Endothelial cell of umbilical vein (primary cell): ENCODE data around the gene SYT2. TPM values are rescaled to one million over a fixed set of nuclear protein-coding genes. Genes with fewer than 3 reads are reported as not detected.
A peak's percentile ranks its signal among the peaks of the same experiment; 100 is the strongest.
"Not testable (repeated sequence)": the region's sequence is repeated elsewhere in the genome, so short reads cannot be mapped to it uniquely, and the experiment has no call there.

Experiments
- BruUV-seq: library from RNA; stranded (reverse); fragments of 400-500 nt; replicated peaks from 2 replicates; lab custom pipeline; 2021; lab: Mats Ljungman, UMichigan
- CTCF ChIA-PET: fragments of 300-600, 350-600 bp; sonication (Branson Sonifier 250); formaldehyde crosslinking; loops from one replicate; lab custom pipeline; 2021; ENCODE audit warnings: antibody characterized with exemption, inconsistent platforms; lab: Charles Lee
- POLR2A ChIA-PET: fragments of 300-600, 350-600 bp; sonication (Branson Sonifier 250); formaldehyde crosslinking; loops from one replicate; lab custom pipeline; 2021; ENCODE audit warnings: antibody characterized with exemption, inconsistent platforms; lab: Charles Lee
- DNase-seq: peaks from one replicate; pipeline ENCODE4 v3.0.0-alpha.2; 2011; ENCODE audit warnings: low read depth, low spot score
- FAIRE-seq: peaks from 2 replicates; lab custom pipeline; 2011; peaks lifted over from hg19 to GRCh38; lab: Jason Lieb, UNC
- H2AFZ ChIP-seq: 2 replicates; pipeline ENCODE4 v1.6.0; 2012; ENCODE audit warnings: low read depth, low read length, control low read depth, inconsistent platforms
- H3K27ac ChIP-seq: 2 replicates; pipeline ENCODE4 v1.5.1; 2011; ENCODE audit warnings: low read depth, mild to moderate bottlenecking, control low read depth, low read length, moderate library complexity; ENCODE audit not compliant: insufficient read depth
- H3K27me3 ChIP-seq, 2 experiments: 2 replicates each; pipeline versions ENCODE4 v1.6.0 to v1.6.1; 2011; ENCODE audit warnings: low read length in 2 of 2, mixed read lengths in 1 of 2; ENCODE audit not compliant: control insufficient read depth in 2 of 2, insufficient read depth in 2 of 2
- H3K36me3 ChIP-seq, 2 experiments: 2 replicates in 1 of 2; 3 replicates in 1 of 2; pipeline ENCODE4 v1.5.1; 2011; ENCODE audit warnings: low read length in 2 of 2, mild to moderate bottlenecking in 1 of 2, moderate library complexity in 1 of 2; ENCODE audit not compliant: control insufficient read depth in 2 of 2, insufficient read depth in 2 of 2; ENCODE audit errors: extremely low read depth in 1 of 2
- H3K4me1 ChIP-seq: 3 replicates; pipeline ENCODE4 v1.5.1; 2011; ENCODE audit warnings: mild to moderate bottlenecking, low read length; ENCODE audit not compliant: control insufficient read depth, insufficient read depth; ENCODE audit errors: extremely low read depth
- H3K4me2 ChIP-seq: 2 replicates; pipeline ENCODE4 v1.6.1; 2011; ENCODE audit warnings: low read length, control low read depth, mixed read lengths; ENCODE audit not compliant: insufficient read depth
- H3K4me3 ChIP-seq, 3 experiments: fragments of 200-600 bp in 1 of 3; sonication (generic), shearing (Covaris generic) in 1 of 3; replicated peaks in 1 of 3; 2 replicates each; pipeline ENCODE4 v1.5.1; 2011 to 2016; ENCODE audit warnings: control low read depth in 3 of 3, low read length in 3 of 3, mild to moderate bottlenecking in 2 of 3, inconsistent platforms in 1 of 3, low read depth in 1 of 3, moderate library complexity in 1 of 3; ENCODE audit not compliant: insufficient read depth in 1 of 3
- H3K79me2 ChIP-seq: 2 replicates; pipeline ENCODE4 v1.6.0; 2012; ENCODE audit warnings: low read length, inconsistent platforms; ENCODE audit not compliant: control insufficient read depth, insufficient read depth
- H3K9ac ChIP-seq: replicated peaks from 2 replicates; pipeline ENCODE3; 2011; ENCODE audit warnings: low read length, control low read depth; ENCODE audit not compliant: insufficient read depth; ENCODE audit errors: extremely low read depth
- H3K9me1 ChIP-seq: replicated peaks from 3 replicates; pipeline ENCODE4 v1.6.0; 2011; ENCODE audit warnings: mild to moderate bottlenecking, low read length; ENCODE audit not compliant: control insufficient read depth, insufficient read depth; ENCODE audit errors: extremely low read depth
- H3K9me3 ChIP-seq: replicated peaks from 2 replicates; pipeline ENCODE4 v1.5.1; 2012; ENCODE audit warnings: low read length, inconsistent platforms; ENCODE audit not compliant: control insufficient read depth, insufficient read depth
- H4K20me1 ChIP-seq: replicated peaks from 2 replicates; pipeline ENCODE3; 2011; ENCODE audit warnings: mild to moderate bottlenecking, low read length; ENCODE audit not compliant: control insufficient read depth, insufficient read depth; ENCODE audit errors: extremely low read depth
- EZH2 ChIP-seq: IDR thresholded peaks from 2 replicates; pipeline ENCODE4 v1.6.1; 2012; ENCODE audit warnings: borderline replicate concordance, low read depth, mild to moderate bottlenecking, moderate library complexity, low read length, inconsistent platforms; ENCODE audit not compliant: severe bottlenecking
- GATA2 ChIP-seq: IDR thresholded peaks from 2 replicates; pipeline ENCODE4 v1.7.0; 2011; ENCODE audit warnings: low read depth, mild to moderate bottlenecking, moderate library complexity, mixed read lengths, low read length; ENCODE audit not compliant: insufficient read length, insufficient read depth
- JUN ChIP-seq: IDR thresholded peaks from 2 replicates; pipeline ENCODE4 v1.6.1; 2011; ENCODE audit warnings: borderline replicate concordance, low read depth; ENCODE audit not compliant: insufficient read length, insufficient read depth
- MYC ChIP-seq: IDR thresholded peaks from one replicate; pipeline ENCODE4 v1.6.1; 2011; ENCODE audit warnings: mild to moderate bottlenecking, low read depth, low read length
- POLR2A ChIP-seq: IDR thresholded peaks from 2 replicates; pipeline ENCODE4 v1.6.1; 2012; ENCODE audit warnings: low read depth, mild to moderate bottlenecking, control low read depth, low read length
- POLR2AphosphoS5 ChIP-seq: IDR thresholded peaks from 2 replicates; pipeline ENCODE4 v1.6.1; 2012; ENCODE audit warnings: low read depth, mild to moderate bottlenecking, control low read depth, low read length, moderate library complexity; ENCODE audit not compliant: insufficient read depth
- dilution Hi-C: fragments of 300-500 bp; cut with MboI; formaldehyde crosslinking; loops from one replicate; pipeline ENCODE4 v1.15.0; 2019; ENCODE audit warnings: low sequenced_read_pairs; ENCODE audit not compliant: extremely low pct_ligation_motif_present
- intact Hi-C: fragments of 100-400 bp; cut with micrococcal nuclease; formaldehyde crosslinking; loops from one replicate; pipeline ENCODE4 v1.10.0; 2022
- polyA plus RNA-seq, 4 experiments: library from polyadenylated mRNA; depleted of rRNA in 3 of 4; stranded (reverse) in 3 of 4; unstranded in 1 of 4; fragments of >200 nt; gene quantifications; 2 replicates each; pipeline versions ENCODE4 v1.2.1 to v1.2.3, GENCODE V29; 2011 to 2012; ENCODE audit warnings: missing spikeins in 1 of 4
- total RNA-seq: library from RNA; stranded (reverse); gene quantifications from 2 replicates; pipeline ENCODE4 v1.2.3, GENCODE V29; 2021
- TF ChIP-seq, protein P1 (sequence below): IDR thresholded peaks from 2 replicates; pipeline ENCODE4 v1.6.1; 2011; ENCODE audit not compliant: insufficient read depth, insufficient read length

The SYT2 gene
- total and polyA plus RNA-seq, 2 donors (not counting 3 experiments of a cell fraction or from before 2014, with no cell fraction given) = not detected

DNA sequence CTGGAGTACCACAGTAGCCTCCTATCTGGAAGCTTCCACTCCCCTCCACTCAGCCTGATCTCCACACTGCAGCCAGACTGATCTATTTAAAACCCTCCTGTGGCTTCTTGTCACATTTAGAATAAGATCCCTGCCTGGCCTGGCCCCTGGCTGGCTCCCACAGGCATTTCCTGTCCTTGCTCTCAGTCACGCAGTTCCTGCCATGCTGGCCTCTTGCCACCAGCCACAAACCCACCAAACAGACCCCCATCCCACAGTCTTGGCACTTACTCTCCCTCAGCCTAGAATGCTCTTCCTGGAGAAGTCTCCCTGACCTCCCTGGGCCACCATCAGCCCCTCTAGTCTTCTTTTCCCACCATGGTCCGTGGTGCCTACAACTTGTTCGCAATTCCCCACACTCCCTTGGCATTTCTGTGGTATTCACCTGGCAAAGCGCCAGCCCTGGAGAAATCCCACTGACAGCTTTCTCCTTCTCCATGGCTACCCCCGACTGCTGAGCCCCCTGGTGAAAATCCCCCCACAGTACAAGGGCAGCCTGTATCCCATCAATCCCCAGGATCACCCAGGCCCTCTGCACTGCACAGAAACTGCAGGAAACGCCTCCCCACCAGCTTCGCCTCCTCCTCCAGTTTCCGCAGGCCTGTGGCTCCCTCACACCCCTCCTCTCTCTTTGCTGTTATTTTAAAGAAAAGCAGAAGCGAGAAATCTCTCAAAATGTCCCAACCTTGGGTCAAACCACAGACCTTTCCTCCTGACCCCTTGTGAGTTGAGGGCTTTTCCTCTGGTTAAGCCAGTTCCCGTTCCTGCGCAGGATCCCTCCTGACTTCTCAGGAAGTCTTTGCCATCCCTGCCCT lies 94.5 kb downstream of the SYT2 start:
- Histone ChIP-seq H3K36me3 (no peaks in the 10 kb centered on the region), H3K27me3 (no peaks in the 10 kb centered on the region), H3K4me2 (peak overlapping the region; percentile 31), H3K4me3 (no peak overlapping the region), H4K20me1 (no peaks in the 10 kb centered on the region), H3K9me1 (no peaks in the 10 kb centered on the region), H3K9me3 (no peaks in the 10 kb centered on the region), H3K4me1 (peaks cover 17% of the 10 kb centered on the region), H2AFZ (peak overlapping the region; percentile 11), H3K27ac (peak overlapping the region; percentile 55), H3K79me2 (no peaks in the 10 kb centered on the region), H3K9ac (no peak overlapping the region)
- CTCF ChIA-PET = interaction anchor here (1.1 to 3.7 kb wide), 4 partner anchors 54 to 151 kb away, joined by 3 to 17 read pairs (median 6); no protein-coding TSS in a partner anchor
- intact Hi-C loops (loop anchor here (1.0 to 2.0 kb wide), 2 partner anchors 26 to 273 kb away; no protein-coding TSS in a partner anchor), dilution Hi-C loops (no loop called here)
- DNase-seq = peak; percentile 46
- no TSS peak for BruUV-seq
- POLR2A ChIA-PET = no interaction called here
- TF ChIP-seq GATA2 = no peak
- no peak for TF ChIP-seq POLR2AphosphoS5
- no peak for TF ChIP-seq MYC
- no peak for TF ChIP-seq JUN
- TF ChIP-seq, protein P1, sequence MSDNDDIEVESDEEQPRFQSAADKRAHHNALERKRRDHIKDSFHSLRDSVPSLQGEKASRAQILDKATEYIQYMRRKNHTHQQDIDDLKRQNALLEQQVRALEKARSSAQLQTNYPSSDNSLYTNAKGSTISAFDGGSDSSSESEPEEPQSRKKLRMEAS = no peak
- no peak for TF ChIP-seq EZH2
- TF ChIP-seq POLR2A = no peak
- peak; percentile 66 for FAIRE-seq

DNA sequence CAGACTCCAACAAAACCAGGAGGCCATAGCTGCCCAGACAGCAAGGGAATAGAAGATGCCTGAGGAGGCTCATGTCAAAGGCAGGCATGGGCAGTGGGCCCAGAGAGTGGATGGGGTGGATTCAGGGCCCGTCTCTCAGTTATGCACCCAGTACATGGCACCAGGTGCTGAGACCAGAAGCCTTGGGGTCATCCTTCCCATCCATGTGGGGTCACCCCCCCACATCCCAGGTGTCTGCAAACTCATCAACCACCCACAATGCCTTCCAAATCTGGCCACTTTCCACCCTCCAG lies 95.1 kb downstream of the SYT2 start:
- intact Hi-C loops = loop anchor here (1.0 to 2.0 kb wide), 2 partner anchors 26 to 272 kb away; no protein-coding TSS in a partner anchor
- H3K9ac ChIP-seq, FAIRE-seq, H3K79me2 ChIP-seq, dilution Hi-C loops, POLR2A ChIA-PET, BruUV-seq, H3K27me3 ChIP-seq, H3K36me3 ChIP-seq, H3K9me3 ChIP-seq, H2AFZ ChIP-seq, DNase-seq, H3K9me1 ChIP-seq, H3K4me3 ChIP-seq, H4K20me1 ChIP-seq: not testable (repeated sequence)
- H3K4me1 ChIP-seq = peaks cover 17% of the 10 kb centered on the region
- CTCF ChIA-PET = interaction anchor here (1.4 to 3.7 kb wide), 5 partner anchors 15 to 150 kb away, joined by 3 to 17 read pairs (median 6); no protein-coding TSS in a partner anchor
- H3K4me2 ChIP-seq = peak overlapping the region; percentile 31
- H3K27ac ChIP-seq = peak overlapping the region; percentile 55

DNA sequence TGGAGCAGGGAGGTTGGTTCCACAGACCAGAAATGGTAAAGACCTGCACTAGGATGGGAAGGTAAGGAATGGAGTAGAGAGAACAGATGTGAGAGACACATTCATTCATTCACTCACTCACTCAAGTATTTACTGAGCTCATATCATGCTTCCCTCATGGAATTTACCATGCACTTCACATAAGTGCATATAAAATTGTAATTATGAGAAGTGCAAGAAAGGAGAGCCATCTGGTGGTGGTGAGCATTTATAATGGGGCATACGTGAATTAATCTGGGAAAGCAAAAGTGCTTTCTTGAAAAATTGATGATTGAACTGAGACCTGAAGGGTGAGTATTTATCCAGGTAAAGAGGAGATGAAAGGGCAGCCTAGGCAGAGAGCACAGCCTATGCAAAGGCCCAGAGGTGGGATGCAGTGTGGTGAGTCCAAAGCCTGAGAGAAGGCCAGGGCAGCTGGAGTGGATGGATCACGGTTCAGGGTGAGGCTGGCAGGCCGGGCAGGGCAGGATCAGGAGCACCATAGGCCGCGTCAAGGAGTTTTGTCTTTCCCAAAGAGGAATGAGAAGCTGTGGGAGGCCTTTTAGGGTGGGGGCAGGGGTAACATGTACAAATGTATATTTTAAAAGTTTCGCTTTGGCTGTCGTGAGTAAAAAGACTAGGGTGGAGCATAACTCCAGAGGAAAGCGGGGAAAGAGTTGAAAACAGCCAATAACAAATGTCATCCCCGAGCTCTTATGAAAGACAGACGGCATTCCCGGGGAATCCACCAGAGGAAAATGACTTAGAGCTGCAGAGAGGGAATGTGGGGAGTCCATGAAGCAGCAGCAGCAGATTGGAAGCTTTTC lies 95.7 kb downstream of the SYT2 start:
- H3K36me3 ChIP-seq, H3K79me2 ChIP-seq, H4K20me1 ChIP-seq, H3K4me3 ChIP-seq, BruUV-seq, H3K9me1 ChIP-seq, H3K27me3 ChIP-seq, dilution Hi-C loops, H3K9me3 ChIP-seq, H2AFZ ChIP-seq, H3K9ac ChIP-seq, FAIRE-seq, DNase-seq, POLR2A ChIA-PET: not testable (repeated sequence)
- peak overlapping the region; percentile 31 for H3K4me2 ChIP-seq
- intact Hi-C loops = loop anchor here (1.0 to 2.0 kb wide), 2 partner anchors 25 to 272 kb away; no protein-coding TSS in a partner anchor
- CTCF ChIA-PET = interaction anchor here (1.4 to 3.7 kb wide), 6 partner anchors 14 to 150 kb away, joined by 3 to 17 read pairs (median 6); no protein-coding TSS in a partner anchor
- peaks cover 17% of the 10 kb centered on the region for H3K4me1 ChIP-seq
- peak overlapping the region; percentile 55 for H3K27ac ChIP-seq
